Activated CD8-positive, alpha-beta memory T cell treated with anti-CD3 and anti-CD28 coated beads, Interleukin-2, amount 50 U/mL, for 24 hours (primary cell): ENCODE data around the gene PGBD5.
"Not testable (repeated sequence)": the region's sequence is repeated elsewhere in the genome, so short reads cannot be mapped to it uniquely, and the experiment has no call there.

Source experiments
- DNase-seq: peaks from one replicate; pipeline ENCODE4 v3.0.0-alpha.2; 2020; ENCODE audit errors: extremely low read depth

PGBD5 gene

GRCh38 chr1:230425252-230426091 is 660 bp downstream of the PGBD5 start:
- DNase-seq = no peak

- no peak for DNase-seq
These were observed 1.5 kb downstream of the PGBD5 start for GRCh38 chr1:230424391-230425251.

- no peak for DNase-seq
These were observed 2.2 kb downstream of the PGBD5 start for GRCh38 chr1:230423951-230424350.

- no peak for DNase-seq
These were observed 2.9 kb downstream of the PGBD5 start for GRCh38 chr1:230423261-230423660.

- no peak for DNase-seq
These were observed 3.7 kb downstream of the PGBD5 start for GRCh38 chr1:230422221-230422981.

GRCh38 chr1:230421481-230421880 is 4.7 kb downstream of the PGBD5 start:
- no peak for DNase-seq

- not testable (repeated sequence) for DNase-seq
These were observed 5.8 kb downstream of the PGBD5 start for GRCh38 chr1:230420372-230420771.

- DNase-seq = no peak
These were observed 9.7 kb downstream of the PGBD5 start for GRCh38 chr1:230416430-230416829.

GRCh38 chr1:230415405-230416132 is 10.6 kb downstream of the PGBD5 start:
- no peak for DNase-seq

GRCh38 chr1:230414694-230415093 is 11.4 kb downstream of the PGBD5 start:
- no peak for DNase-seq

GRCh38 chr1:230414102-230414501 is 12.0 kb downstream of the PGBD5 start:
- DNase-seq = no peak

- DNase-seq = no peak
These were observed 13.1 kb downstream of the PGBD5 start for GRCh38 chr1:230413061-230413460.

GRCh38 chr1:230408971-230409370 is 17.2 kb downstream of the PGBD5 start:
- DNase-seq = no peak

- no peak for DNase-seq
These were observed 18.8 kb downstream of the PGBD5 start for GRCh38 chr1:230407351-230407750.

- not testable (repeated sequence) for DNase-seq
These were observed 19.4 kb downstream of the PGBD5 start for GRCh38 chr1:230406727-230407126.

- DNase-seq = no peak
These were observed 22.7 kb downstream of the PGBD5 start for GRCh38 chr1:230403442-230403841.

- no peak for DNase-seq
These were observed 24.3 kb downstream of the PGBD5 start for GRCh38 chr1:230401763-230402294.

GRCh38 chr1:230401101-230401500 is 25.0 kb downstream of the PGBD5 start:
- DNase-seq = no peak

GRCh38 chr1:230400007-230400344 is 26.2 kb downstream of the PGBD5 start:
- DNase-seq = no peak

- DNase-seq = no peak
These were observed 26.7 kb downstream of the PGBD5 start for GRCh38 chr1:230399321-230400006.

GRCh38 chr1:230398856-230399255 is 27.3 kb downstream of the PGBD5 start:
- DNase-seq = no peak
